Keratinocyte (primary cell): ENCODE results near the gene SASH1.

ENCODE experiments used
- EZH2 ChIP-seq: IDR thresholded peaks from one replicate; pipeline ENCODE4 v1.6.1; 2012; ENCODE audit warnings: inconsistent platforms, mild to moderate bottlenecking, low read length, moderate library complexity
- TF ChIP-seq, protein P1 (sequence below), 3 experiments: IDR thresholded peaks in 1 of 3; conservative IDR thresholded peaks in 1 of 3; optimal IDR thresholded peaks in 1 of 3; 2 replicates in 2 of 3; 3 replicates in 1 of 3; pipeline versions ENCODE3 to v1.5.1; 2011; ENCODE audit warnings: low read length in 3 of 3, mild to moderate bottlenecking in 3 of 3, moderate library complexity in 2 of 3, control low read depth in 1 of 3, inconsistent platforms in 1 of 3; ENCODE audit not compliant: insufficient read depth in 2 of 3; ENCODE audit errors: extremely low read depth in 1 of 3

DNA sequence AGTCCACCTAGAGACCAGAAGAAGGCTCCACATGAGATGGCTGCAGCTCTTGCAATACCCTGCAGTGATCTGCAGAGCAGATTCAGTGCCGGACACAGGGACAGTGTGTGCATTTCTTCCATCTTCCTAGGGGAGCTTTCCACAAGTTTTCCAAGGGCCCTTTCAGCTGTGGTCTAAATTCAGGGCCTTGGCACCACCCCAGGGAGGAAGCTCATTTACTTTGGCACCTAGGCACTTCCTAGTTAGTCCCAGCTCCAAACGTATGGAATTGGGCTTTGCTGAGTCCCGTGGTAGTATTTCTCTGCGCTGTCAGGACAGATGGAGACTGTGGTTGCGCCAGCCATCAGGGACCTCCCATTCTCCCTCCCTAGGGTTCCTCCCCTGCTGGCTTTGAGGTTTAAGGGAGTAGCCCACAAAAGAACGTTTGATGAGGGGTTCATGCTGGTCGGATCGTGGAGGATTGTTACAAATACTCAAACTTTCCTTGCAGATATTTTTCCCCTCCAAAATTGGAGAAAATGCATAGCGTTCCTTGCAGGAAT, 221.9 kb downstream of the SASH1 start:
- TF ChIP-seq EZH2, result no peak
- TF ChIP-seq, protein P1, sequence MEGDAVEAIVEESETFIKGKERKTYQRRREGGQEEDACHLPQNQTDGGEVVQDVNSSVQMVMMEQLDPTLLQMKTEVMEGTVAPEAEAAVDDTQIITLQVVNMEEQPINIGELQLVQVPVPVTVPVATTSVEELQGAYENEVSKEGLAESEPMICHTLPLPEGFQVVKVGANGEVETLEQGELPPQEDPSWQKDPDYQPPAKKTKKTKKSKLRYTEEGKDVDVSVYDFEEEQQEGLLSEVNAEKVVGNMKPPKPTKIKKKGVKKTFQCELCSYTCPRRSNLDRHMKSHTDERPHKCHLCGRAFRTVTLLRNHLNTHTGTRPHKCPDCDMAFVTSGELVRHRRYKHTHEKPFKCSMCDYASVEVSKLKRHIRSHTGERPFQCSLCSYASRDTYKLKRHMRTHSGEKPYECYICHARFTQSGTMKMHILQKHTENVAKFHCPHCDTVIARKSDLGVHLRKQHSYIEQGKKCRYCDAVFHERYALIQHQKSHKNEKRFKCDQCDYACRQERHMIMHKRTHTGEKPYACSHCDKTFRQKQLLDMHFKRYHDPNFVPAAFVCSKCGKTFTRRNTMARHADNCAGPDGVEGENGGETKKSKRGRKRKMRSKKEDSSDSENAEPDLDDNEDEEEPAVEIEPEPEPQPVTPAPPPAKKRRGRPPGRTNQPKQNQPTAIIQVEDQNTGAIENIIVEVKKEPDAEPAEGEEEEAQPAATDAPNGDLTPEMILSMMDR (optimal IDR thresholded peaks at IDR 0.05 in 1 of 3, IDR thresholded peaks at IDR 0.05 in 1 of 3, conservative IDR thresholded peaks at IDR 0.05 in 1 of 3; ENCODE audit: extremely low read depth in 1 of 3, insufficient read depth in 2 of 3, low read length in 3 of 3), result no peak
